GM18868 (cell line): ENCODE results near the gene DHRS1.
"Not testable (repeated sequence)": the region's sequence is repeated elsewhere in the genome, so short reads cannot be mapped to it uniquely, and the experiment has no call there.

Source experiments
- ATAC-seq: cut with Tn5 transposase; IDR thresholded peaks from one replicate; pipeline ENCODE4 v1.9.1; 2021; ENCODE audit warnings: mild to moderate bottlenecking, moderate library complexity; ENCODE audit not compliant: unreplicated experiment

Gene DHRS1

GRCh38 chr14:24329073-24329663 is 29.6 kb upstream of the DHRS1 start:
- ATAC-seq = no peak

DNA sequence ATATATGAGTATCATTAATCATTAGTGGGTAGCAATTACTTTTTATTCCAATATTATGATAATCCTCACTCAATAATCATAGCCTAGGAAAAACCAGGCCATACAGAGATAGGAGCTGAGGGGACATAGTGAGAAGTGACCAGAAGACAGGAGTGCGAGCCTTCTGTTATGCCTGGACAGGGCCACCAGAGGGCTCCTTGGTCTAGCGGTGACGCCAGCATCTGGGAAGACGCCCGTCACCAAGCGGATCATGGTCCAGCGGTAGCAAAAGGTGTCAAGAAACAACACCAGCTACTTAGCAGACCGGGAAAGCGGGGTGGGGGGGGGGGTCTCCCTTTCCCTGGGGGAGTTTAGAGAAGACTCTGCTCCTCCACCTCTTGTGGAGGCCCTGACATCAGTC is 28.3 kb upstream of the DHRS1 start:
- ATAC-seq = not testable (repeated sequence)

DNA sequence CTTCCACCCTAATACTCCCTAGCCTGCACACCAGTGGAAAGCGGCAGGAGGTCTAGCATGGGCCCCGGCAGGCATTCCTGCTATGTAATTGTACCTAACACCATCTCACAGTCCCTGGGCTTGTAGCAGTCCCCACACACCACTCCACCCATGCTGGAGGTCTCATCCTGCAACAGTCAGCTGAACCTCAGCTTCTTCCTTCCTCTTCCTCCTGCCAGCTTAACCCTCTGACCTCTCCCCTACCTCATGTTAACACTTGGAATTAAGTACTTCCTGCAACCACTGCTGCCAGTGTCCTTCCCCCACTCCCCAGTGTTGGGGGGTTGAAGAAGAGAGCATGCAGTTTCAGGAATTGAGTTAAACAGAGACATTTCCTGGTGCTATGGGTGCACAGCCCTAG is 27.7 kb upstream of the DHRS1 start:
- no peak for ATAC-seq

DNA sequence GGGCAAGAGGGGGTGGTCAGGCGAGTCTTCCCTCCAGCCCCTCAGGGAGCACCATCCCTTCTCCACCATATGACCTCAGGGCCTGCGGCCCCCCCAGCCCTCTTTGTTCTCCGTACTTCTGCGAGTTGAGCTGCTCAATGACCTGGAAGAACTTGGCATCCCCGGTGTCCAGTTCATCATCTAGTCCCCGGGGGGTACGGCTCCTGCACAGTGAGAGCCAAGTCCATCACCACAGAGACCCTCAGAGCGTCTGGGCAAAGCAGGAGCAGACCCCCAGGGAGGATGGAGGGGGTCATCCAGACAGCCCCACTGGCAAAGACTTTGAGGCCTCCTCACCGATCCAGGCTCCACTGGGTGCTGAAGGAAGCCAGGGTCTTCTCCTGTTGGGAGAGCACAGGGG is 26.4 kb upstream of the DHRS1 start:
- ATAC-seq = no peak

DNA sequence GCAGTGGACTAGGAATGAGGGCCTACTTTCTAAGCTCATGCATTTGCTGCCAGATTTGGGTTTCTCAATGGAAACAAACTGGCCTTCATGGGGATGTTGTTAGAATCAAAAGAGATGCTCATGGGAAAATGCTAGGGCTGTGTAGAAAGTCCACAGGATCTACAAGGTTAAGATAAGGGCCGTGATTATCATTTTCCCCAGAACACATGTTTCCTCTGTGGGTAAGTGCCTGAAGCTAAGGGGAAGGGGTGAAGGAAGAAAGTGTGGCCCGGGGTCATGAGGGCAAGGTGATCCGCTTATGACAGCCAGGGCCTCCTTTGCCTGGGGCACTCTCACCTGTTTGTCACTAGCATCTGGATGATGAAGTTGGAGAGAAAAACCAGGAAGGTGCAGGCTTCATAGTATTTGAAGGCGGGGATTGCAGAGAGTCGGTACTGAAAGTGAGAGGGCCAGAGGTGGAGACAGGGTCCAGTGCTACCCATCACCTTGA is 25.5 kb upstream of the DHRS1 start:
- no peak for ATAC-seq

DNA sequence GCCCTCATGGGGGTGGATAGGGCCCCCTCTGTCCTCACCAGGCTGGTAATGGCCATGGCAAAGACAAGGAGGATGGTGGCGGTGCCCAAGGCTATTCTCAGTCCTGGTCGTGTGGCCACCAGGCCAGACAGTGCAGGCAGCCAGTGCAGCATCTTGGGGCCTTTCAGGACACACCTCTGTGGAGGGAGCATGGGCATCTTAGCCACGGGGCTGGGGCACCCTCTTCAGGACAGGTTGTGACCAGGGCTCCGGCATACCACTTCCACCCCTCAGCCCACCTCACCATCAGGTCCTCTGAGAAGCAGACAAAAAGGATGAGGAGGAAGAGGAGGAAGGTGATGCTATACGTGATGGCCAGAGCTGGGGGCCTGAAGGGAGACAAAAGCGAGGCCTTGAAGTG is 24.4 kb upstream of the DHRS1 start:
- ATAC-seq = no peak

DNA sequence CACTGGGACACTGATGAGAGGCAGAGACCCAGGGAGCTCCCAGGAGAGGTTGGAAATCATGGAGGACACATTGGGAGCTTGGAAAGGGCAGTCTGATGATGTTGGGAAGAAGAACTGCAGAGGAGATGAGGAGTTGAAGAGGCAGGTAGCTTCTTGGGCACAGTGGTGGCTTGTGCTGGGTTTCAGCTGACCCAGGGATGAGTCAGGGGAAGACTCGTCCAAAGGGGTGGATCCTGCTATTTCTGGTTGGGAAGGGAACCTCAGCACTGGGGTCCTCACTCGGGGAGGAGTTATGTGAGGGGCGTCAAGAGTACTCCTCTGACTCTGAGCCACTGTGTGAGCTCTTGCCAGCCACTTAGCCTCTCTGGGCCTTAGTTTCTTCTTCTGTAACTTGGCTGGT is 23.8 kb upstream of the DHRS1 start:
- no peak for ATAC-seq

DNA sequence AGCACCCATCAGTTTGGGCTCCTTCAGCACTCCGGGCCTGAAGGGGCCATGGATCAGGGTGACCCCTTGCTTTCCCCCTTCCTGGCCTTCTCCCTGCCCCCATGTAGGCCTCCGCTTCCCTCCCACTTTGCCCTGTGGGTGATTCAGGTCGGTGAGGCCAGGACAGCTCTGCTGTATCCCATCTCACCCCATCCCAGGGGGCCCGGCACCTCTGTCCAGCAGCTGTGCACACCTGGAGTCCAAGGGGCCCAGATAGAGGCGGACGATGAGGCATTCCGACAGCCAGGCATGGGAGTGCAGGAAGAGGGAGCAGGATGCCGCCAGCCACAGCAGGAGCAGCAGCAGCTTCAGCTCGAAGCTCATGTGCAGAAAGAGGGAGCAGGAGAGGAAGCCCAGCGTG is 23.1 kb upstream of the DHRS1 start:
- ATAC-seq = no peak

DNA sequence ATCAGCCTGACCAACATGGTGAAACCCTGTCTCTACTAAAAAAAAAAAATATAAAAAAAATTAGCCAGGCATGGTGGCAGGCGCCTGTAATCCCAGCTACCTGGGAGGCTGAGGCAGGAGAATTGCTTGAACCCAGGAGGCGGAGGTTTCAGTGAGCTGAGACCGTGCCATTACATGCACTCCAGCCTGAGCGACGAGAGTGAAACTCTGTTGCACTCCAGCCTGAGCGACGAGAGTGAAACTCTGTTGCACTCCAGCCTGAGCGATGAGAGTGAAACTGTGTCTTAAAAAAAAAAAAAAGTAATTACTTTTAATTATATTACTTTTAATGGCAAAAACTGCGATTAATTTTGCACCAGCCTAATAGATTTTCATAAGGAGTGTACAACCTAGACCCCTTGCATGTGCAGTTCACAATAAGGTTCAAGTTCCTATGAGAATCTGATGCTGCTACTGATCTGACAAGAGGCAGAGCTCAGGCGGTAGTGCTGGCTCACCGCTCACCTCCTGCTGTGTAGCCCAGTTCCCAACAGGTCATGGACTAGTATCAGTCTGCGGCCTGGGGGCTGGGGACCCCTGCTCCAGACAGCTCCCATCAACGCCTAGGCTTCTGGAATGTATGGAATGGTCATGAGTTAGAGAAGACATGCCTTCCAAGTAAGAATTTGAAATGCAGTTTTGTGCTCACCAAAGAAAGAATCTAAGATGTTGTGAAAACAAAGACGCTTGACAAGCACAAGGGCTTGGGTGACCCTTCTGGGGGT is 21.8 kb upstream of the DHRS1 start:
- no peak for ATAC-seq

- ATAC-seq = no peak
These were observed 17.8 kb upstream of the DHRS1 start for GRCh38 chr14:24317141-24317928.

- ATAC-seq = no peak
These were observed 17.0 kb upstream of the DHRS1 start for GRCh38 chr14:24316597-24316950.

DNA sequence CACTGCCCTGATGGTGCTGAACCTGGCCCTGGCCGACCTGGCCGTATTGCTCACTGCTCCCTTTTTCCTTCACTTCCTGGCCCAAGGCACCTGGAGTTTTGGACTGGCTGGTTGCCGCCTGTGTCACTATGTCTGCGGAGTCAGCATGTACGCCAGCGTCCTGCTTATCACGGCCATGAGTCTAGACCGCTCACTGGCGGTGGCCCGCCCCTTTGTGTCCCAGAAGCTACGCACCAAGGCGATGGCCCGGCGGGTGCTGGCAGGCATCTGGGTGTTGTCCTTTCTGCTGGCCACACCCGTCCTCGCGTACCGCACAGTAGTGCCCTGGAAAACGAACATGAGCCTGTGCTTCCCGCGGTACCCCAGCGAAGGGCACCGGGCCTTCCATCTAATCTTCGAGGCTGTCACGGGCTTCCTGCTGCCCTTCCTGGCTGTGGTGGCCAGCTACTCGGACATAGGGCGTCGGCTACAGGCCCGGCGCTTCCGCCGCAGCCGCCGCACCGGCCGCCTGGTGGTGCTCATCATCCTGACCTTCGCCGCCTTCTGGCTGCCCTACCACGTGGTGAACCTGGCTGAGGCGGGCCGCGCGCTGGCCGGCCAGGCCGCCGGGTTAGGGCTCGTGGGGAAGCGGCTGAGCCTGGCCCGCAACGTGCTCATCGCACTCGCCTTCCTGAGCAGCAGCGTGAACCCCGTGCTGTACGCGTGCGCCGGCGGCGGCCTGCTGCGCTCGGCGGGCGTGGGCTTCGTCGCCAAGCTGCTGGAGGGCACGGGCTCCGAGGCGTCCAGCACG is 16.4 kb upstream of the DHRS1 start:
- ATAC-seq = no peak

GRCh38 chr14:24315243-24315806 is 15.7 kb upstream of the DHRS1 start:
- no peak for ATAC-seq

- ATAC-seq = no peak
These were observed 15.0 kb upstream of the DHRS1 start for GRCh38 chr14:24314377-24315193.

DNA sequence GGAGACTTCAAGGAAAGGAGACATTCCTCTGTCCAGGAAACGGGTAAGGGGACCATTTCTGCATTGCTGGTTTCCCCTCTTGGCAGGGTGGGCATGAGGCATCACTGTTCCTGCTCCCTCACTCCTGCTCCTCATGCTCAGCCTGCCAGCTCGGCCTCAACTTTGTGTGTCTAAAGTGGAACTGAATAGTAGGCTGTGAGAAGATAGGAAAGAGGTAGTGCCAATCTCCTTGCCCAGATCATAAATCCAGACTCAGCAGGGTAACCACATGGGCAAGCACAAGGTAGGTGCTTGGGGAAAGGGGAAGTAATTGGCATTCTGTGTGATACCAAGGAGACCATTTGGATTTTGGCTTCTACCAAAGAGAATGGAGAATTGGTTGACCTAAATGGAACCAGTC is 14.3 kb upstream of the DHRS1 start:
- no peak for ATAC-seq

DNA sequence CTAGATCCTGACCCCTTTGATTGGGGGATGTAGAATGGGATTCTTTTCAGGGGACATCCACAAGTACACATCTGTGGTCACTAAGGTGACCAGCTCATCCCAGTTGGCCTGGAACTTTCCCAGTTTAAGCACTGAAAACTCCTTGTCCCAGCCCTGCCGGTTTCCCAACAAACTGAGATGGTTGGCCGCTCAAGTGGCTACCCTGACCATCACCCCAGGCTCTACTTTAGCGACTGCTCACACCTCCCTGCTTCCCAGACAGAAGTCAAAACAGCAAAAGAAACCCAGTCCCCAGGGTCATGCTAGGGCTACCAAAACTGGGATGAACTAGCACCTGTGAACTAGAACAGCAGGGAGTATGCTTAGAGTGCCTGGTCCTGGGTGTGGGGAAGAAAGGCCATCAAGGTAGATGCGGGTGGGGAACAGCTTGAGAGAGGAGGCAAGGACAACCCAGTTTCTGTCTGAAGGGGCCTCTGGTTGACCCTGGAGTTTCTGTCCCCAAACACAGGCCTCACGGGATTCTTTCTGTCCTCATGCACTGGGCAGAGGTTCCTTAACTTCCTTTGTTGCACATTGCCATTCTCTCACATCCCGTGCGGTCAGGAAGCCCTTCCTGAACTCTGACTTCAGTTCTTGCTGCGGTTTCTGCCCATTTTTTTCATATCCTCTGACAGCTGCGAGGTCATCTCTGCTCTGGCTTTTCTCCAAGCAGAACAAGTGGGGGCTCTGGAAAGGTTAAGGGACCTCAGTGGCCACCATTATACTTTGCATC is 13.3 kb upstream of the DHRS1 start:
- ATAC-seq = no peak

DNA sequence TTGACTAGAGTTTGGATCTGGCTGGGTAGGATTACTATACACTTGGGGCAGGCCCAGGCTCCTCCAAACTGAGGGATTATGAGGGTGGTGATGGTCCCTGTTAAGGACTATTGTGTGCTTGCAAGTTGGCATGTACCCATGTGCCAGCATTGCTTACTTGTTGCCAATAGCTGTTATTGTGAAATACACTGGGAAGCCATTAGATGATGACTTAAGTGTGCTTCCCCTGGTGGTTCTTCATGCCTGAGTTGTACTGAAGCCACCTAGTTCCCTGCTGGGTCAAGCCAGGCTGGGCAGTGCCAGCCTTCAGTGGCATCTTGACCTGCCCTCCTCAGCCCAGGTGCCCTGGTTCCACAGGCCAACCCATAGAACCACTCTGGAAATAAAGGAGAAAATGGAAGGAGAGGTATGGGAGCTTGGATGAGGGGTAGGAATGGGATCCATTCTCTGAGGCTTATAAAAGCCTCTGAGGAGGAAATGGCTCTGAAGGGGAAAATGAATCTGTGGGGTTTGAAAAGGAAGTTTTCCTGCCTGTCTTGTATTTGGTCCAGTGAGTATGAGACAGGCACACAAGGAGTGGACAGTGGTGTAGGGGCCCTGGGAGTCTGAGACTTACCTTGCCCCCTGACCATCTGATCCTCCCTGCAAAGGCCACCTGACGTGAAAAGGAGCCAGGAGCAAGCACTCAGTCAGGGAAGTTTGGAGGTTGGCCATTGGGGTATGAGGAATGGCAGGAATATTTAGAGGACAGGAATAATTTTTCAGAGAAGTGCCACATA is 12.4 kb upstream of the DHRS1 start:
- no peak for ATAC-seq
